ENCODE data around the gene SYNE2.

Gene SYNE2

DNA sequence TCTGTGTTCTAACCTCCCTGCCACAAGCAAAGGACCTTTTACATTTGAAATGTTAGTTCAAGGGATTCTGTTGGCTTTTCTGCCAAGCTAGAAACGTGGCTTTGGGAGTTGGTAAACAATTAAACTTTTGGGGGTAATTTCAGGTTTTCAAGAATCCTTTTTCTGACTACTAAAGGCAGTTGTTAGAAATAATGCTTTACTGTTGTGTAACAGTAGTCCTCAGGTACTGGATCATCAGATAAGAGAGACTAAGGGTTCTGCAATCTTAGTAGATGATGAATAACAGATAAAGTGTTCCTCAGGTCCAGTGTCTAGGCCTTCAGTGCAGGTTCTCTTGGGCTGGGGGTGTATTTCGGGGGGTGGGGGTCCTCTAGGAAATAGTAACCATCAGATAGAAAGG is 192.3 kb downstream of the SYNE2 start:
- DNase-seq (ENCODE audit: low read depth), result no peak
- TF ChIP-seq, protein P1, sequence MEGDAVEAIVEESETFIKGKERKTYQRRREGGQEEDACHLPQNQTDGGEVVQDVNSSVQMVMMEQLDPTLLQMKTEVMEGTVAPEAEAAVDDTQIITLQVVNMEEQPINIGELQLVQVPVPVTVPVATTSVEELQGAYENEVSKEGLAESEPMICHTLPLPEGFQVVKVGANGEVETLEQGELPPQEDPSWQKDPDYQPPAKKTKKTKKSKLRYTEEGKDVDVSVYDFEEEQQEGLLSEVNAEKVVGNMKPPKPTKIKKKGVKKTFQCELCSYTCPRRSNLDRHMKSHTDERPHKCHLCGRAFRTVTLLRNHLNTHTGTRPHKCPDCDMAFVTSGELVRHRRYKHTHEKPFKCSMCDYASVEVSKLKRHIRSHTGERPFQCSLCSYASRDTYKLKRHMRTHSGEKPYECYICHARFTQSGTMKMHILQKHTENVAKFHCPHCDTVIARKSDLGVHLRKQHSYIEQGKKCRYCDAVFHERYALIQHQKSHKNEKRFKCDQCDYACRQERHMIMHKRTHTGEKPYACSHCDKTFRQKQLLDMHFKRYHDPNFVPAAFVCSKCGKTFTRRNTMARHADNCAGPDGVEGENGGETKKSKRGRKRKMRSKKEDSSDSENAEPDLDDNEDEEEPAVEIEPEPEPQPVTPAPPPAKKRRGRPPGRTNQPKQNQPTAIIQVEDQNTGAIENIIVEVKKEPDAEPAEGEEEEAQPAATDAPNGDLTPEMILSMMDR (IDR thresholded peaks at IDR 0.05; ENCODE audit: control insufficient read depth, insufficient read depth, low read depth, low read length, missing control alignments), result no peak
- H3K4me3 ChIP-seq (ENCODE audit: control insufficient read depth, low read depth, low read length), result no peak overlapping the region

DNA sequence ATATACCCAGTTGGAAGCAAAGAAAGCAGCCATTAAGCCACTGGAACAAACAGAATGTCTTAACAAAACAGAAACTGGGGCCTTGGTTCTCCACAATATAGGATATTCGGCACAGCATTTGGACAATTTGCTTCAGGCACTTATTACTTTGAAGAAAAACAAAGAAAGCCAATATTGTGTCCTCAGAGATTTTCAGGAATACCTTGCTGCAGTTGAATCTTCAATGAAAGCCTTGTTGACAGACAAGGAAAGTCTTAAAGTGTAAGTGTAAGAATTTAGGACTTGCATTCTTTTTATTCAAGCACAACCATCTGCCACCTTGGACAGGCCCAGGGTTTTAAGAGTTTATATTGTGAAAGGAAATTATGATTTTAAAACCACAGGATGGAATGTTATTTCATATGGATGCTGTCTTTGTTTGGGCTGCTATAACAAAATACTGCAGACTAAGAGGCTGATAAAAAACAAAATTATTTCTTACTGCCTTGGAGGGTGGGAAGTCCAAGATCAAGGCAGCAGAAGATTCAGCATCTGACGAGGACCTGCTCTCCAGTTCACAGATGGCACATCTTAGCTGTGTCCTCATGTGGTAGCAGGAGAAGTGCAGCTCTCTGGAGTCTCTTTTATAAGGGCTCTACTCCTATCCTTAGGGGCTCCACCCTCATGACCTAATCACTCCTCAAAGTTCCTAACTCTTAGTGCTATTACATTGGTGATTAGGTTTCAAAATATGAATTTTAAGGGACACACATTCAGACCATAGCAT is 197.0 kb downstream of the SYNE2 start:
- H3K4me3 ChIP-seq (ENCODE audit: control insufficient read depth, low read depth, low read length), result no peak overlapping the region
- no peak for DNase-seq (ENCODE audit: low read depth)
- TF ChIP-seq, protein P1 (IDR thresholded peaks at IDR 0.05; ENCODE audit: control insufficient read depth, insufficient read depth, low read depth, low read length, missing control alignments), result no peak

DNA sequence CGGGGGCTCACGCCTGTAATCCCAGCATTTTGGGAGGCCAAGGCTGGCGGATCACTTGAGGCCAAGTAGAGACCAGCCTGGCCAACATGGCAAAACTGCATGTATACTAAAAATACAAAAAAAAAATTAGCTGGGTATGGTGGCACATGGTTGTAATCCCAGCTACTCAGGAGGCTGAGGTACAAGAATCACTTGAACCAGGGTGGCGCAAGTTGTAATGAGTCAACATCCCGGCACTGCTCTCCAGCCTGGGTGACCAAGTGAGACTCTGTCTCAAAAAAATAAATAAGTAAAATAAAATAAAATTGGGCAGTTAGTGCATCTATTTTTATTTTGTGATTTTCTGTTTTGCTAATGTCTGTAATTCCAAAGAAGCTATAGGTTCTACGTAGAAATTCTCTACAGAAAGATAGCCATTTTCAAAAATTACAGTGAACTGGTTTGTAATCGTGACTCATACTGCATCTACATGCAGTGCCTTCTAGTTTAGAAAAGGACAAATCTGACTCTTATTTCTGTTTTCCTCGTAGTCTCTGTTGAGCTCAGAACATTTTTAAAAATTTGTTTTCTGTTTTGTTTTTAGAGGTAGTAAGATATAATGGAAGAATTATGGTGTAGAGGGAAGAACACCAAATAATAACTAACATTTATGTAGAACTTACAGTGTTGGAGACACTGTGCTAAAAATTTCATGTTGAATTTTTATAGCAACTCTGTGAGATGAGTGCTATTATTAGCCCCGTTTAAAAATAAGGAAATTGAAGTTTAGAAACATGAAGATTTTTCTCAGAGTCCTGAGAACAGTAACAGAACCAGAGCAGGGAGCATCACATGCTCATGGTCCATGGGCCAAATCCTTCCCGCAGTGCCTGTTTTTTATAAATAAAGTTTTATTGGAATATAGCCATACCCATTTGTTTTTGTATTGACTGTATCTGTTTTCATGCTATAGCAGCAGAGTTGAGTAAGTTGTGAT is 201.2 kb downstream of the SYNE2 start:
- no peak overlapping the region for H3K4me3 ChIP-seq (ENCODE audit: control insufficient read depth, low read depth, low read length)
- TF ChIP-seq, protein P1 (IDR thresholded peaks at IDR 0.05; ENCODE audit: control insufficient read depth, insufficient read depth, low read depth, low read length, missing control alignments), result no peak
- no peak for DNase-seq (ENCODE audit: low read depth)

DNA sequence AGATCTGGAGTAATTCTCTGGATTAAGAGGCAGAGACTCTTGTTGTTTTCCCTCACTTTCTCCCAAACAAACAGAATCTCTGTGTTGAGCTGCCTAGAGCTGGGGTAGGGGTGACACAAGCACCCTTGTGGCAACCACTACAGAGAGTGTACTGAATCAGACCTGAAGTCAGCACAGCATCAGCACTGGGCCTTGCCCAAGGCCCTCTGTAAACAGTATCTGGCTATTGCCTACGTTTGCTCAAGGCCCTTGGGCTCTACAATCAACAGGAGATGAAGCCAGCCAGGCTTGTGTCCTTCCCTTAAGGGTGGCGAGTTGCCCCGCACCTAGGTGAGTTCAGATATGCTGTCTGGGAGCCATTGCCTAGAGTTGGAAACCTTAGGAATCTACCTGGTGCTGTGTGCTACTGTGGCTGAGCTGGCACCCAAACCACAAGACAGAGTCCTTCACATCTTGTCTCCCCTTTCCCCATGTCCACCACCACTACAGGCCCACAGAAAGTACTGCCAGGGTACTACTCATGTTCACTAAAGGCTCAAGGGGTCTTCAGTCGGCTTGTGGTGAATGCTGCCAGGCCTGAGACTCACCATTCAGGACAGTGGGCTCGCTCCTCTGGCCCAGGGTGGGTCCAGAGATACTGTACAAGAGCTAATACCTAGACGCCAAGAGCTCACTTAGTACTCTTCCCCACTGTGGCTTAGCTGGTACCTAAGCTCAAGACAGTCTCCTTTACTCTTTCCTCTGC is 206.8 kb downstream of the SYNE2 start:
- TF ChIP-seq, protein P1 (IDR thresholded peaks at IDR 0.05; ENCODE audit: control insufficient read depth, insufficient read depth, low read depth, low read length, missing control alignments), result no peak
- H3K4me3 ChIP-seq (ENCODE audit: control insufficient read depth, low read depth, low read length), result no peak overlapping the region
- DNase-seq (ENCODE audit: low read depth), result no peak

DNA sequence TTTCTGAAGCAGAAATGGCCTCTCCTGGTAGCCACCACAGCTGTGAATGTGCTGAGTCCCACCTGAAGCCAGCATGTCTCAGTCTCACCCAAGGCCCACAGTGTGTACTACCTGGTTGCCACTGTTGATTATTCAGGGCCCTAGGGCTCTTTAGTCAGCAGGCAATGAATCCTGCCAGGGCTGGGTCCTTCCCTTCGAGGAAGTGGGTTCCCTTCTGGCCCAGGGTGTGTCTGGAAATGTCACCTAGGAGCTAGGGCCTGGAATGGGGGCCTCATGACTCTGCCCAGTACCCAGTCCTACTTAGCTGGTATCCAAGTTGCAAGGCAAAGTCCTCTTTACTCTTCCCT is 207.4 kb downstream of the SYNE2 start:
- DNase-seq (ENCODE audit: low read depth), result no peak
- H3K4me3 ChIP-seq (ENCODE audit: control insufficient read depth, low read depth, low read length), result no peak overlapping the region
- TF ChIP-seq, protein P1 (IDR thresholded peaks at IDR 0.05; ENCODE audit: control insufficient read depth, insufficient read depth, low read depth, low read length, missing control alignments), result no peak

DNA sequence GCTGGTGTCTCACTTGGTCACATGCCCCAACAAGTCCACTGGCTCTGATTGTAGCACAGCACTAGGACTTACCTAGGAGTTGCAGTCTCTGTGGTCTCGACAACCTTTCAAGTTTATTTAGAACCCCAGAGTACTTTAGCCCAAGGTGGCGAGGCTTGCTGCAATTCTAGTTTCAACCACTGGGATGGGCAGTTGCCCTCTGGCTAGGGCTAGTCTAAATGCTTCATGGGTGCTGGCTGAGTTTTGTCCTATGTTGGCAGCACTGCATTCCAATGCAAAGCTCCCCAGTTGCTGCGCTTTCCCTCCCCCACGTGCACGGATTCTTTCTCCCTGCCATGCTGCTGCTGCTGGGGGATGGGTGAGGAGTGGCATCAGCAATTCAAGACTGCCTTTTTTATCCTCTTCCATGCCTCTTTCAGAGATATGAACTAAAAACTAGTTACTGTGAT is 207.9 kb downstream of the SYNE2 start:
- TF ChIP-seq, protein P1 (IDR thresholded peaks at IDR 0.05; ENCODE audit: control insufficient read depth, insufficient read depth, low read depth, low read length, missing control alignments), result peak; percentile 51

More for the DNA sequence above, 207.9 kb downstream of the SYNE2 start:
- no peak for DNase-seq (ENCODE audit: low read depth)
- H3K4me3 ChIP-seq (ENCODE audit: control insufficient read depth, low read depth, low read length), result no peak overlapping the region

Data from AG09309 (cell line).